ENCODE results near the gene HYKK. TPM values are rescaled to one million over a fixed set of nuclear protein-coding genes. Genes with fewer than 3 reads are reported as not detected.
"Not testable (repeated sequence)": the region's sequence is repeated elsewhere in the genome, so short reads cannot be mapped to it uniquely, and the experiment has no call there.

HYKK gene
- total RNA-seq, 2 experiments from 2014 or later: 2.4 to 2.7 TPM

- DNase-seq: no peak
- CTCF ChIA-PET: interaction anchor here (1.3 kb wide), 1 partner anchor 87 kb away, joined by 3 read pairs; no protein-coding TSS in a partner anchor
- peaks cover 19% of the 10 kb centered on the region for H3K27me3 Mint-ChIP-seq
- H3K9me3 Mint-ChIP-seq: no peaks in the 10 kb centered on the region
- POLR2A ChIA-PET: interaction anchor here (1.6 to 3.8 kb wide), 2 partner anchors 30 to 73 kb away, joined by 6 to 16 read pairs; partner anchors contain the start of gene PSMA4
- no peaks in the 10 kb centered on the region for H3K36me3 Mint-ChIP-seq (ENCODE audit: low read depth)
- H3K27ac Mint-ChIP-seq: no peak overlapping the region
- H3K4me1 Mint-ChIP-seq: peaks cover 24% of the 10 kb centered on the region
- no peak overlapping the region for H3K4me3 Mint-ChIP-seq
Measured at GRCh38 chr15:78509726-78510312, 2.4 kb downstream of the HYKK start.

- H3K4me3 Mint-ChIP-seq; POLR2A ChIA-PET; H3K27me3 Mint-ChIP-seq; H3K4me1 Mint-ChIP-seq; H3K27ac Mint-ChIP-seq; H3K9me3 Mint-ChIP-seq; DNase-seq; H3K36me3 Mint-ChIP-seq (ENCODE audit: low read depth); CTCF ChIA-PET: not testable (repeated sequence)
Measured at GRCh38 chr15:78520035-78520434, 12.7 kb downstream of the HYKK start.

GRCh38 chr15:78524230-78524629, 16.9 kb downstream of the HYKK start:
- H3K36me3 Mint-ChIP-seq (ENCODE audit: low read depth): peaks cover 4% of the 10 kb centered on the region
- H3K4me3 Mint-ChIP-seq: no peak overlapping the region
- H3K27me3 Mint-ChIP-seq: peaks cover 5% of the 10 kb centered on the region
- ChIA-PET CTCF (no interaction called here), POLR2A (no interaction called here)
- DNase-seq: no peak
- no peak overlapping the region for H3K27ac Mint-ChIP-seq
- H3K4me1 Mint-ChIP-seq: no peaks in the 10 kb centered on the region
- no peaks in the 10 kb centered on the region for H3K9me3 Mint-ChIP-seq

GRCh38 chr15:78527325-78527724, 19.9 kb downstream of the HYKK start:
- POLR2A ChIA-PET: interaction anchor here (0.7 kb wide), 1 partner anchor 9 kb away, joined by 3 read pairs; no protein-coding TSS in a partner anchor
- H3K27ac Mint-ChIP-seq: no peak overlapping the region
- no peaks in the 10 kb centered on the region for H3K9me3 Mint-ChIP-seq
- no peak overlapping the region for H3K4me3 Mint-ChIP-seq
- CTCF ChIA-PET: no interaction called here
- H3K4me1 Mint-ChIP-seq: no peaks in the 10 kb centered on the region
- H3K36me3 Mint-ChIP-seq (ENCODE audit: low read depth): peaks cover 4% of the 10 kb centered on the region
- no peak for DNase-seq
- peaks cover 5% of the 10 kb centered on the region for H3K27me3 Mint-ChIP-seq

GRCh38 chr15:78533331-78533730, 26.0 kb downstream of the HYKK start:
- Mint-ChIP-seq H3K27ac (no peak overlapping the region), H3K27me3 (no peaks in the 10 kb centered on the region), H3K4me1 (no peaks in the 10 kb centered on the region), H3K9me3 (no peaks in the 10 kb centered on the region), H3K36me3 (ENCODE audit: low read depth) (no peaks in the 10 kb centered on the region), H3K4me3 (no peak overlapping the region)
- no peak for DNase-seq
- ChIA-PET CTCF (no interaction called here), POLR2A (interaction anchor here (1.3 kb wide), 1 partner anchor 96 kb away, joined by 3 read pairs; no protein-coding TSS in a partner anchor)

GRCh38 chr15:78536134-78536533, 28.8 kb downstream of the HYKK start:
- Mint-ChIP-seq H3K27ac (no peak overlapping the region), H3K9me3 (no peaks in the 10 kb centered on the region), H3K36me3 (ENCODE audit: low read depth) (peaks cover 15% of the 10 kb centered on the region), H3K27me3 (no peaks in the 10 kb centered on the region), H3K4me3 (no peak overlapping the region), H3K4me1 (peaks cover 12% of the 10 kb centered on the region)
- POLR2A ChIA-PET: no interaction called here
- DNase-seq: no peak
- CTCF ChIA-PET: no interaction called here

- ChIA-PET POLR2A (no interaction called here), CTCF (no interaction called here)
- no peak overlapping the region for H3K27ac Mint-ChIP-seq
Measured at GRCh38 chr15:78537266-78537905, 30.0 kb downstream of the HYKK start.

GRCh38 chr15:78538358-78538757, 31.0 kb downstream of the HYKK start:
- H3K9me3 Mint-ChIP-seq: no peaks in the 10 kb centered on the region

More at GRCh38 chr15:78537266-78537905, 30.0 kb downstream of the HYKK start:
- no peak for DNase-seq
- peaks cover 25% of the 10 kb centered on the region for H3K36me3 Mint-ChIP-seq (ENCODE audit: low read depth)
- no peak overlapping the region for H3K4me3 Mint-ChIP-seq
- H3K4me1 Mint-ChIP-seq: peaks cover 21% of the 10 kb centered on the region
- H3K27me3 Mint-ChIP-seq: no peaks in the 10 kb centered on the region
- no peaks in the 10 kb centered on the region for H3K9me3 Mint-ChIP-seq

GRCh38 chr15:78539464-78540140, 32.2 kb downstream of the HYKK start:
- POLR2A ChIA-PET: interaction anchor here (0.7 to 5.9 kb wide), 30 partner anchors 9 to 1120 kb away, joined by 3 to 56 read pairs (median 6); partner anchors contain the start of genes CHRNA5, DNAJA4, HYKK and IREB2
- CTCF ChIA-PET: interaction anchor here (0.7 to 1.8 kb wide), 8 partner anchors 18 to 321 kb away, joined by 3 to 5 read pairs (median 3); partner anchors contain the start of genes IREB2 and SKIC8
- Mint-ChIP-seq H3K36me3 (ENCODE audit: low read depth) (peaks cover 43% of the 10 kb centered on the region), H3K4me3 (peak overlapping the region; percentile 90), H3K4me1 (peaks cover 36% of the 10 kb centered on the region), H3K27ac (peak overlapping the region; percentile 87)
- H3K27me3 Mint-ChIP-seq, H3K9me3 Mint-ChIP-seq, DNase-seq: not testable (repeated sequence)

More at GRCh38 chr15:78538358-78538757, 31.0 kb downstream of the HYKK start:
- POLR2A ChIA-PET: no interaction called here
- peak overlapping the region; percentile 47 for H3K4me3 Mint-ChIP-seq
- no peaks in the 10 kb centered on the region for H3K27me3 Mint-ChIP-seq
- DNase-seq: no peak
- H3K36me3 Mint-ChIP-seq (ENCODE audit: low read depth): peaks cover 35% of the 10 kb centered on the region
- CTCF ChIA-PET: no interaction called here
- H3K4me1 Mint-ChIP-seq: peaks cover 31% of the 10 kb centered on the region
- H3K27ac Mint-ChIP-seq: no peak overlapping the region

GRCh38 chr15:78540141-78540870, 32.9 kb downstream of the HYKK start, which contains the start of gene PSMA4:
TSS of gene PSMA4 (plus strand) at chr15:78540444. CDS start at chr15:78541928, 1,484 bp downstream.
- peaks cover 38% of the 10 kb centered on the region for H3K4me1 Mint-ChIP-seq
- H3K27ac Mint-ChIP-seq: peak within 1 kb of the TSS; percentile 87
- H3K4me3 Mint-ChIP-seq: peak within 1 kb of the TSS; percentile 90
- H3K36me3 Mint-ChIP-seq (ENCODE audit: low read depth): peaks cover 47% of the 10 kb centered on the region
- ChIA-PET CTCF (interaction anchor here (0.7 to 1.8 kb wide), 9 partner anchors 17 to 320 kb away, joined by 3 to 5 read pairs (median 3); partner anchors contain the start of genes IREB2 and SKIC8), POLR2A (interaction anchor here (0.7 to 5.9 kb wide), 34 partner anchors 9 to 1121 kb away, joined by 3 to 56 read pairs (median 5); partner anchors contain the start of genes CHRNA5, DNAJA4, HYKK and IREB2)
- no peaks in the 10 kb centered on the region for H3K27me3 Mint-ChIP-seq
- peak; percentile 94 for DNase-seq
- no peaks in the 10 kb centered on the region for H3K9me3 Mint-ChIP-seq

GRCh38 chr15:78540871-78541743, 33.7 kb downstream of the HYKK start:
- peaks cover 55% of the 10 kb centered on the region for H3K36me3 Mint-ChIP-seq (ENCODE audit: low read depth)
- no peaks in the 10 kb centered on the region for H3K27me3 Mint-ChIP-seq
- no peaks in the 10 kb centered on the region for H3K9me3 Mint-ChIP-seq
- H3K4me1 Mint-ChIP-seq: peaks cover 41% of the 10 kb centered on the region
- ChIA-PET POLR2A (interaction anchor here (0.7 to 5.9 kb wide), 29 partner anchors 9 to 1122 kb away, joined by 3 to 56 read pairs (median 6); partner anchors contain the start of genes CHRNA5, DNAJA4, HYKK and IREB2), CTCF (interaction anchor here (1.1 to 1.8 kb wide), 5 partner anchors 60 to 197 kb away, joined by 3 to 5 read pairs (median 4); partner anchors contain the start of gene IREB2)
- H3K27ac Mint-ChIP-seq: peak overlapping the region; percentile 87
- DNase-seq: peak; percentile 33
- H3K4me3 Mint-ChIP-seq: peak overlapping the region; percentile 90

All from activated CD4-positive, alpha-beta memory T cell treated with anti-CD3 and anti-CD28 coated beads, Interleukin-2, amount 10 ng/mL, durations not matched to agents 7 days and 5 days (primary cell).